Activated B cell treated with CpG ODN at 0.5 μM for 24 hours (primary cell): ENCODE data around the gene CST4. TPM values are rescaled to one million over a fixed set of nuclear protein-coding genes. Genes with fewer than 3 reads are reported as not detected.
"Not testable (repeated sequence)": the region's sequence is repeated elsewhere in the genome, so short reads cannot be mapped to it uniquely, and the experiment has no call there.

Experiments
- ATAC-seq: fragments of 200-7000 bp; cut with Tn5 transposase; one replicate; pipeline ENCODE4 v1.10.0; 2021; ENCODE audit warnings: low read depth, mild to moderate bottlenecking, moderate library complexity
- CTCF ChIA-PET: fragments of 350-600 bp; sonication (Branson Sonifier 250); formaldehyde crosslinking; loops from one replicate; lab custom pipeline; 2021; ENCODE audit warnings: antibody characterized with exemption; lab: Charles Lee
- POLR2A ChIA-PET: fragments of 350-600 bp; sonication (Branson Sonifier 250); formaldehyde crosslinking; loops from one replicate; lab custom pipeline; 2021; ENCODE audit warnings: antibody characterized with exemption; lab: Charles Lee
- DNase-seq: peaks from one replicate; pipeline ENCODE4 v3.0.0; 2022
- H3K27ac Mint-ChIP-seq: one replicate; pipeline ENCODE4 v1.8.0; 2020; ENCODE audit warnings: mixed read lengths
- H3K27me3 Mint-ChIP-seq: one replicate; pipeline ENCODE4 v1.8.0; 2021; ENCODE audit warnings: mixed read lengths
- H3K36me3 Mint-ChIP-seq: one replicate; pipeline ENCODE4 v1.8.0; 2021; ENCODE audit warnings: low read depth, mixed read lengths
- H3K4me1 Mint-ChIP-seq: one replicate; pipeline ENCODE4 v1.8.0; 2021; ENCODE audit warnings: mixed read lengths
- H3K4me3 Mint-ChIP-seq: one replicate; pipeline ENCODE4 v1.8.0; 2020; ENCODE audit warnings: mild to moderate bottlenecking, mixed read lengths
- H3K9me3 Mint-ChIP-seq: one replicate; pipeline ENCODE4 v1.8.0; 2020; ENCODE audit warnings: mixed read lengths
- CTCF ChIP-seq: fragments of 200-600 bp; IDR thresholded peaks from one replicate; pipeline ENCODE4 v1.8.0; 2022; ENCODE audit warnings: antibody characterized with exemption, mild to moderate bottlenecking
- intact Hi-C: fragments of 100-400 bp; cut with micrococcal nuclease; formaldehyde crosslinking; loops from one replicate; pipeline ENCODE4 v1.15.1; 2024
- total RNA-seq: library from RNA; stranded (reverse); gene quantifications from 2 replicates; pipeline ENCODE4 v1.2.3, GENCODE V29; 2022

Gene CST4
- total RNA-seq, 1 donor from 2014 or later = not detected

GRCh38 chr20:23721962-23722361, 33.1 kb upstream of the CST4 start:
- H3K27me3 Mint-ChIP-seq = no peaks in the 10 kb centered on the region
- ChIA-PET POLR2A (no interaction called here), CTCF (no interaction called here)
- TF ChIP-seq CTCF = no peak
- H3K27ac Mint-ChIP-seq = no peak overlapping the region
- H3K4me1 Mint-ChIP-seq = no peaks in the 10 kb centered on the region
- no peaks in the 10 kb centered on the region for H3K36me3 Mint-ChIP-seq
- no peaks in the 10 kb centered on the region for H3K9me3 Mint-ChIP-seq
- no peak for DNase-seq
- intact Hi-C loops = no loop called here
- ATAC-seq = no peak
- no peak overlapping the region for H3K4me3 Mint-ChIP-seq

GRCh38 chr20:23719351-23719750, 30.5 kb upstream of the CST4 start:
- H3K27me3 Mint-ChIP-seq, H3K36me3 Mint-ChIP-seq, H3K4me1 Mint-ChIP-seq, DNase-seq, intact Hi-C loops, H3K4me3 Mint-ChIP-seq, CTCF ChIA-PET, H3K27ac Mint-ChIP-seq, POLR2A ChIA-PET, H3K9me3 Mint-ChIP-seq, ATAC-seq: not testable (repeated sequence)

DNA sequence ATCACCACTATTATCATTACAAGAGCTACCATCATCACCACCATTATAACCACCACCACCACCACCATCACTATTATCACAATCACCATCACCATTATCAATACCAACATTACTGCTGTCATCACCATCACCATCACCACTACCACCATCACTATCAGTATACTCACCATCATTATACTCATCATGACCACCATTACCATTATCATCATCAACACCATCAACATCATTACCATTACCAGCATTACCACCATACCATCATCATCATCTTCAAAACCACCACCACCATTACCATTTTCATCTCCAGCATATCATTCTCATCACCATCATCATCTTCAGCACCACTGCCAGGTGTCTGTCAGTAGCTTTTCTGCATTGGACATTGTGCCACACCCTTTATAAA, 22.9 kb upstream of the CST4 start:
- ATAC-seq, intact Hi-C loops, H3K36me3 Mint-ChIP-seq, POLR2A ChIA-PET, H3K9me3 Mint-ChIP-seq, H3K4me3 Mint-ChIP-seq, H3K27ac Mint-ChIP-seq, H3K27me3 Mint-ChIP-seq, H3K4me1 Mint-ChIP-seq, DNase-seq, CTCF ChIA-PET: not testable (repeated sequence)

- CTCF ChIA-PET = no interaction called here
- no peaks in the 10 kb centered on the region for H3K4me1 Mint-ChIP-seq
- H3K4me3 Mint-ChIP-seq = no peak overlapping the region
- intact Hi-C loops = no loop called here
- DNase-seq = no peak
- H3K27ac Mint-ChIP-seq = no peak overlapping the region
- no peak for TF ChIP-seq CTCF
- POLR2A ChIA-PET = no interaction called here
- no peaks in the 10 kb centered on the region for H3K9me3 Mint-ChIP-seq
- no peaks in the 10 kb centered on the region for H3K36me3 Mint-ChIP-seq
- peaks cover 3% of the 10 kb centered on the region for H3K27me3 Mint-ChIP-seq
- ATAC-seq = no peak
These were observed 21.9 kb upstream of the CST4 start for GRCh38 chr20:23710771-23711170.

- peaks cover 3% of the 10 kb centered on the region for H3K27me3 Mint-ChIP-seq
- DNase-seq = no peak
- POLR2A ChIA-PET = no interaction called here
- no peak for ATAC-seq
- no peak overlapping the region for H3K27ac Mint-ChIP-seq
- no peaks in the 10 kb centered on the region for H3K36me3 Mint-ChIP-seq
- intact Hi-C loops = no loop called here
- TF ChIP-seq CTCF = no peak
- H3K9me3 Mint-ChIP-seq = no peaks in the 10 kb centered on the region
- H3K4me1 Mint-ChIP-seq = no peaks in the 10 kb centered on the region
- H3K4me3 Mint-ChIP-seq = no peak overlapping the region
- CTCF ChIA-PET = no interaction called here
These were observed 17.1 kb upstream of the CST4 start for GRCh38 chr20:23705895-23706294.

GRCh38 chr20:23702021-23702420, 13.2 kb upstream of the CST4 start:
- ATAC-seq (no peak), DNase-seq (no peak)
- H3K4me3 Mint-ChIP-seq = no peak overlapping the region
- H3K27me3 Mint-ChIP-seq = peaks cover 2% of the 10 kb centered on the region
- CTCF ChIA-PET = no interaction called here
- H3K36me3 Mint-ChIP-seq = no peaks in the 10 kb centered on the region
- TF ChIP-seq CTCF = no peak
- intact Hi-C loops = no loop called here
- POLR2A ChIA-PET = no interaction called here
- no peaks in the 10 kb centered on the region for H3K9me3 Mint-ChIP-seq
- H3K27ac Mint-ChIP-seq = no peak overlapping the region
- H3K4me1 Mint-ChIP-seq = no peaks in the 10 kb centered on the region
